ENCODE data around the gene PICK1. TPM values are rescaled to one million over a fixed set of nuclear protein-coding genes. Genes with fewer than 3 reads are reported as not detected.

PICK1 gene
- total and polyA plus RNA-seq, 2 of the 13 experiments (the other 11 are each of a cell fraction or from before 2014, with no cell fraction given), result 19.3 to 25.3 TPM

GRCh38 chr22:38107692-38108515 is 50.7 kb downstream of the PICK1 start (continued):
- TF ChIP-seq ZNF800 (CRISPR knock-in tag; IDR thresholded peaks at IDR 0.05) (no peak), JUN (CRISPR knock-in tag; IDR thresholded peaks at IDR 0.05) (no peak), ZNF496 (CRISPR knock-in tag; IDR thresholded peaks at IDR 0.05; ENCODE audit: insufficient replicate concordance) (no peak), THRA (CRISPR knock-in tag; IDR thresholded peaks at IDR 0.05; ENCODE audit: borderline replicate concordance) (peak; percentile 85; the same call in 1 of the 2 replicates), DBP (CRISPR knock-in tag; IDR thresholded peaks at IDR 0.05; ENCODE audit: not compliant biosample characterization) (no peak), ZNF367 (CRISPR knock-in tag; IDR thresholded peaks at IDR 0.05; ENCODE audit: borderline replicate concordance) (no peak), RORA (CRISPR knock-in tag; IDR thresholded peaks at IDR 0.05) (no peak), FOXM1 (CRISPR knock-in tag; IDR thresholded peaks at IDR 0.05) (no peak), SPEN (CRISPR knock-in tag; IDR thresholded peaks at IDR 0.05; ENCODE audit: low read depth) (peak; percentile 61; the same call in 1 of the 2 replicates), ZNF569 (CRISPR knock-in tag; IDR thresholded peaks at IDR 0.05; ENCODE audit: borderline replicate concordance) (no peak), USF2 (IDR thresholded peaks at IDR 0.05; ENCODE audit: low read depth, low read length) (no peak), USF2 (CRISPR knock-in tag; IDR thresholded peaks at IDR 0.05; ENCODE audit: borderline replicate concordance) (no peak), ZNF549 (CRISPR knock-in tag; IDR thresholded peaks at IDR 0.05) (no peak), TCF7L2 (IDR thresholded peaks at IDR 0.05; ENCODE audit: low read depth, low read length) (no peak), EHMT2 (IDR thresholded peaks at IDR 0.05; ENCODE audit: borderline replicate concordance, low read depth, low read length) (no peak), ZMYM2 (CRISPR knock-in tag; IDR thresholded peaks at IDR 0.05) (no peak), MTF2 (CRISPR knock-in tag; IDR thresholded peaks at IDR 0.05; ENCODE audit: borderline replicate concordance) (no peak), HNRNPL (IDR thresholded peaks at IDR 0.05; ENCODE audit: low read depth, low read length) (peak; percentile 93), PCBP2 (optimal IDR thresholded peaks at IDR 0.05; ENCODE audit: low read depth, low read length, poor library complexity, severe bottlenecking) (no peak), AGO1 (IDR thresholded peaks at IDR 0.05; ENCODE audit: low read depth, low read length, poor library complexity, severe bottlenecking) (peak; percentile 40), ZNF414 (CRISPR knock-in tag; IDR thresholded peaks at IDR 0.05) (no peak; the same call in 1 of the 2 replicates), ZNF337 (CRISPR knock-in tag; IDR thresholded peaks at IDR 0.05; ENCODE audit: borderline replicate concordance, low read depth) (no peak)

Measured in HepG2 (cell line).